Measurements from ENCODE around the gene ADGRG1. TPM values are rescaled to one million over a fixed set of nuclear protein-coding genes. Genes with fewer than 3 reads are reported as not detected.

ADGRG1 gene
- total and polyA plus RNA-seq, 2 donors (not counting 1 experiment from before 2014, with no cell fraction given): 0.20 to 0.61 TPM

- Histone ChIP-seq H3K36me3 (replicated peaks in 1 of 2; ENCODE audit: control extremely low read depth in 1 of 2, control insufficient read depth in 1 of 2, extremely low read depth in 1 of 2, insufficient read depth in 2 of 2, low read length in 1 of 2) (no peaks in the 10 kb centered on the region), H3K9ac (ENCODE audit: low read length) (no peak overlapping the region), H4K20me1 (ENCODE audit: control insufficient read depth, insufficient read depth, low read length, poor library complexity, severe bottlenecking) (no peaks in the 10 kb centered on the region), H2AFZ (ENCODE audit: insufficient read depth, low read depth, low read length, poor library complexity, severe bottlenecking) (no peak overlapping the region), H3K27me3 (replicated peaks in 1 of 4; ENCODE audit: control extremely low read depth in 1 of 4, control insufficient read depth in 3 of 4, insufficient read depth in 4 of 4, low read length in 3 of 4) (peaks cover 0 to 3% (median 0%) of the 10 kb centered on the region in 4 experiments), H3K4me1 (ENCODE audit: control insufficient read depth in 2 of 2, insufficient read depth in 2 of 2, low read length in 2 of 2) (peaks cover 23 to 30% of the 10 kb centered on the region in 2 donors), H3K27ac (ENCODE audit: low read length in 2 of 2) (peak overlapping the region in 1 of 2 donors; percentile 61), H3K4me2 (replicated peaks; ENCODE audit: low read depth, low read length, poor library complexity, severe bottlenecking) (peak overlapping the region; percentile 31), H3K9me3 (ENCODE audit: control extremely low read depth in 1 of 3, control insufficient read depth in 2 of 3, insufficient read depth in 1 of 3, low read length in 2 of 3) (peaks cover 0 to 16% (median 0%) of the 10 kb centered on the region in 3 donors), H3K4me3 (ENCODE audit: control extremely low read depth in 1 of 5, extremely low read depth in 1 of 5, insufficient read depth in 1 of 5, low read depth in 2 of 5, low read length in 4 of 5) (no peak overlapping the region), H3K79me2 (ENCODE audit: control insufficient read depth, insufficient read depth, low read length) (no peaks in the 10 kb centered on the region)
- H3K4me3 Mint-ChIP-seq: no peak overlapping the region
- no peak for TF ChIP-seq CTCF (IDR thresholded peaks at IDR 0.05)
- H3K27me3 Mint-ChIP-seq: no peaks in the 10 kb centered on the region
- DNase-seq (no peak), ATAC-seq (ENCODE audit: low read depth) (no peak)
- no peak overlapping the region for H3K27ac Mint-ChIP-seq
- ChIA-PET CTCF (interaction anchor here (0.6 to 4.5 kb wide), 12 partner anchors 8 to 346 kb away, joined by 3 to 30 read pairs (median 8); partner anchors contain the start of gene KATNB1), POLR2A (interaction anchor here (1.2 kb wide), 1 partner anchor 200 kb away, joined by 4 read pairs; the partner anchor contains the start of genes CIAPIN1 and COQ9)
- 32% methylated on average over 5 of the region's 10 CpGs for WGBS (ENCODE audit: insufficient coverage)
- peaks cover 32% of the 10 kb centered on the region for H3K4me1 Mint-ChIP-seq
- intact Hi-C loops (cut with micrococcal nuclease): loop anchor here (5.0 kb wide), 2 partner anchors 55 to 90 kb away; partner anchors contain the start of gene KATNB1
- no peaks in the 10 kb centered on the region for H3K9me3 Mint-ChIP-seq (ENCODE audit: insufficient read depth)
These were observed 18.9 kb downstream of the ADGRG1 start for GRCh38 chr16:57647136-57647875.

- TF ChIP-seq EZH2 (IDR thresholded peaks at IDR 0.05; ENCODE audit: borderline replicate concordance, insufficient read depth, low read depth, low read length, poor library complexity, severe bottlenecking): no peak
- no peak for TF ChIP-seq CTCF (IDR thresholded peaks at IDR 0.05)
- CTCF ChIA-PET: interaction anchor here (0.9 to 4.5 kb wide), 15 partner anchors 8 to 347 kb away, joined by 3 to 30 read pairs (median 7); partner anchors contain the start of gene KATNB1
- intact Hi-C loops (cut with micrococcal nuclease): loop anchor here (2.0 to 5.0 kb wide), 3 partner anchors 56 to 169 kb away; partner anchors contain the start of gene KATNB1
- H3K9me3 ChIP-seq (ENCODE audit: control extremely low read depth in 1 of 3, control insufficient read depth in 2 of 3, insufficient read depth in 1 of 3, low read length in 2 of 3): peaks cover 0 to 16% (median 0%) of the 10 kb centered on the region in 3 donors
- H3K27ac Mint-ChIP-seq: peak overlapping the region; percentile 42
- peak overlapping the region; percentile 20 for H3K4me3 Mint-ChIP-seq
- H3K4me2 ChIP-seq (replicated peaks; ENCODE audit: low read depth, low read length, poor library complexity, severe bottlenecking): peak overlapping the region; percentile 31
- no peaks in the 10 kb centered on the region for H3K9me3 Mint-ChIP-seq (ENCODE audit: insufficient read depth)
- 25% methylated on average over 4 of the region's 5 CpGs for WGBS (ENCODE audit: insufficient coverage)
- no peaks in the 10 kb centered on the region for H3K36me3 ChIP-seq (replicated peaks in 1 of 2; ENCODE audit: control extremely low read depth in 1 of 2, control insufficient read depth in 1 of 2, extremely low read depth in 1 of 2, insufficient read depth in 2 of 2, low read length in 1 of 2)
- H3K4me1 ChIP-seq (ENCODE audit: control insufficient read depth in 2 of 2, insufficient read depth in 2 of 2, low read length in 2 of 2): peaks cover 23 to 30% of the 10 kb centered on the region in 2 donors
- ATAC-seq (ENCODE audit: low read depth): peak; percentile 44
- POLR2A ChIA-PET: interaction anchor here (1.2 kb wide), 1 partner anchor 201 kb away, joined by 4 read pairs; the partner anchor contains the start of genes CIAPIN1 and COQ9
- no peak overlapping the region for H3K9ac ChIP-seq (ENCODE audit: low read length)
- peak; percentile 75 for DNase-seq
- H3K27me3 ChIP-seq (replicated peaks in 1 of 4; ENCODE audit: control extremely low read depth in 1 of 4, control insufficient read depth in 3 of 4, insufficient read depth in 4 of 4, low read length in 3 of 4): peaks cover 0 to 3% (median 0%) of the 10 kb centered on the region in 4 experiments
- no peak overlapping the region for H2AFZ ChIP-seq (ENCODE audit: insufficient read depth, low read depth, low read length, poor library complexity, severe bottlenecking)
- H3K27ac ChIP-seq (ENCODE audit: low read length in 2 of 2): peak overlapping the region; percentile 36 to 61
- H3K4me3 ChIP-seq (ENCODE audit: control extremely low read depth in 1 of 5, extremely low read depth in 1 of 5, insufficient read depth in 1 of 5, low read depth in 2 of 5, low read length in 4 of 5): no peak overlapping the region
- H3K4me1 Mint-ChIP-seq: peaks cover 32% of the 10 kb centered on the region
- no peaks in the 10 kb centered on the region for H4K20me1 ChIP-seq (ENCODE audit: control insufficient read depth, insufficient read depth, low read length, poor library complexity, severe bottlenecking)
- no peaks in the 10 kb centered on the region for H3K79me2 ChIP-seq (ENCODE audit: control insufficient read depth, insufficient read depth, low read length)
- no peaks in the 10 kb centered on the region for H3K27me3 Mint-ChIP-seq
These were observed 19.7 kb downstream of the ADGRG1 start for GRCh38 chr16:57648125-57648524.

All from B cell (primary cell).